Middle frontal gyrus (tissue), 1 donor: ENCODE results near the gene DNASE2B.

ENCODE experiments used
- DNase-seq: peaks from one replicate; pipeline ENCODE4 v3.0.0-alpha.2; 2015; ENCODE audit warnings: low spot score; ENCODE audit errors: extremely low spot score

Gene DNASE2B

DNA sequence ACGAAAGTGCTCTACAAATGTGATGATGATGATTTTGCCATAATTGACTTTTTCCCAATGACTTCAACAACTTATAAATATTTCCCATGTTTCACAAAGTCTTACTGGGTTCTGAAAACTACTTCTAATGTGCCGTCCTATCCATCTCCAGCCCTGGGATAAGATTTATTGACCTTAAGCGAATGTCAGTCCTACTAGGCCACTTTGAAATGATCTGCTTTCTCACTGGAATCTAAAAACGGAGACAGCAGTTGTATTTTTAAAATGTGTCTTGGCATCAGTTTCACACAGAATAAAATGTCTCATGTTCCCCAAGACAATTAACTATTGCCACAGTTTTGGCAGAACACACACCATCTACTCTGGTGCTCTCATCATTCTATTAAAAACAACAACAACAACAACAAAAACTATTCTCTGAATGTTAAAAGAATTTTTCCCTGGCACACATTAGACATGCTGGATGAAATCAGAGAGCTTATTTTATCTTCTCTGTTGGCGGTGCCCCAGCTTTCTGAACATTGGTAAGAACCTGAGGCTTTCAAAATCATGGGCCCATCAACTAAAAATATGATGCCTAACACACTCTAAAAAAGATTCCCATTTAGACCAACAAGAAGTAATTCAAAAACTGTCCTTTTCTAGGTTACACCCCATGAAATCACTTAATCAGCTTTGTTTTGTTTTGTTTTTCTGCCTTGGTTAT lies 23.1 kb upstream of the DNASE2B start:
- peak; percentile 51 for DNase-seq

DNA sequence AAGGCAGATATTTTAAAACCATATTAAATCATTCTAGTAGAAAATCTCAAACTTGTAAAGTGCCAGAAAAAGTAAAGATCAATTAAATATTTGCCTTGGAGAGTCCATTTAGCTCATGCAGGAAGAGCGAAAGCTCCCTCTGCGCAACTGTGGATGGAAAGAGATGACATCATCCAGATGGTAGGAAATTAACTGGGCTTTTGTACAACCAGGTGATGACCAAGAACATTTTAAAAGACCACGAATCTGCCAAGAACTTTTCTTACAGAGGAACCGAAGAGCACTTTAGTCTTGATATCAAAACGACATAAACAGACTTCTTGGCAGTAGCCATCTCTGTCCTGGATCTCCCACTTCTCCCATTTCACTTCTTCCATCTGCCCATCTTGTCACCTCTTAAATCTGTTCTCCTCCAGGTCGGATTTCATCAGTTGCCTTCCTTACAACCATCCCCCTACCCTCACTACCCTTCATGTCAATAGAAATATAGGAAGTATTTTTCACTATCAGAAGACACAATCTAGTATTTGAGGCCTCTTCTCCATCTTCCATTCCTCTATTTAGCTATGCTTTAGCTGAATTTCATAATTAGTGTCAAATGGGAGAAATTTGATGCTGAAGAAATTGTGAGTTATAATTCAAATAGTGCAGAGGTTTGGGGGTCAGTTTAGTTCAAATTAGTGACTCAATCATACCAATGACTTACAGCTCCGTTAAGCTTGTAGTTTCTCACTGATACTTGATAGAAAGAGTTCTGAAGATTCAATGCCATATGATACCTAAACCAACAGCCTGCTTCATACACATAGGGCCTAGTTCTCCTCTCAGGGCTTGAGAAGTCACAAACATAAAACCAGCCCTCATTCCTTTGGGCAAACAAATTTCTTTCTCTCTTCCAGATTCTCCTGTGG lies 22.0 kb upstream of the DNASE2B start:
- no peak for DNase-seq

DNA sequence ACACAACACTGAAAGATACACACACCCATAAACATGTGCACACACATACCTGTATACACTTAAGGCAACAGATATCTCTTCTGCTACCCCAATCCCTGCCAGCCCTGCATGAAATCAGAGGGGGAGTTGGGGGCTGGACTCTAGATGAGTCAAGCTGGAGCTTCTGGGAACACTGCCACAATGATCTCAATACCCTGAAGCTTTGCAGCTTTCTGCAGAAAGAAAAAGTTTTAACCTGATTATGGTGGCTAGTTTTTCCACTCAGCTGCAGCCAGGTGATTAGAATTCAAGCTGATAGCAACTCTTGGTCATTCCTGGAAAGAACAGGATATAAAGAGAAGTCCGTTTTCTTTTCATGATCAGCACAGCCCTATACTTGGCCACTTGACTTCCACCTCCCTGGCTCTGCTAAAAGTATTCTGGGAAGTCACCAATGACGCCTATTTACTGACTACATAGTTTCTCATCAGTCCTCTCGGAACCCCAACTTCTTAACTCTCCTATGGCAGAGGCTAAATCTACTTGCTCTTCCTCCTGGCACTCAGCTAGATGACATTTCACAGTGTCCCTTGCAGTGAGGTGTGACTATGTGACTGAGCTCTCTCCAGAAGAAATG lies 20.7 kb upstream of the DNASE2B start:
- no peak for DNase-seq

- DNase-seq = no peak
These were observed 19.0 kb upstream of the DNASE2B start for GRCh38 chr1:84379138-84379916.

- no peak for DNase-seq
These were observed 18.4 kb upstream of the DNASE2B start for GRCh38 chr1:84379917-84380180.

DNA sequence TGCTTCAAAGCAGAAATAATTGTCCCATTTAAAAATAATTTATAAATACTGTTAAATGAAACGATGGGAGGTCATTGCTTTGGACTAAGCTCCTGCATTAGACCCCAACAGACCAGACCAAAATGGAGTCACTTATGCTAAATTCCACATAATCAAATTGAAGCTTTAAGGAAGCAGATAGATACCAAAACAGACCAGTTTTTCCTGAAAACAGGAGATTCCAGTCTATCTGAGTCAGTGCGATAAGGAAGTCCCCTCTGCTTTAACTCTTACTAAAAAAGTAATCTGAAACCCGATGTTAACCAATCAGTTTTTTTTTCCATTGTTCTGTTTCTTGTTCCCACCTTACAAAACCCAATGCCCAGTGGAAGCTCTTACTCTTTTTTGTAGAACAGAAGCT lies 16.2 kb upstream of the DNASE2B start:
- no peak for DNase-seq

DNA sequence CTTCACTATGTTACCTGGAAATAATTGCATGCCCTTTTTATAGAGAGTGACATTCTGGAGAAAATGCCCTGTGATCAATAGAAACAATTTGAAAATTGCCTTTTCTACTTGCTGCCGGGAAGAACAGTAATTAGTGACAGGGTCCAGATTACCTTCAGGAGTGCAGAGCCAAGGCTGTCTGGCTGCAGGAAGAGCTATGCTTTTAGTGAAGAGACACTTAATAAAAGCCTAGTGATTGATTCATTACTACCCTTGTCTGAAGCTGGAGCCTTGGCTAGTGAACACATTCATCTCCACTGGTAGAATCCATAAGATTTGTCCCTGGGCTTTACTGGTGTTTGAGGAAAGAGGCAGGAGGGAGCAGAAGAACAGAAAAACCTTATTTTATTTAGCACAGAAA lies 12.9 kb upstream of the DNASE2B start:
- DNase-seq = no peak

- DNase-seq = no peak
These were observed 11.4 kb upstream of the DNASE2B start for GRCh38 chr1:84386716-84387479.

DNA sequence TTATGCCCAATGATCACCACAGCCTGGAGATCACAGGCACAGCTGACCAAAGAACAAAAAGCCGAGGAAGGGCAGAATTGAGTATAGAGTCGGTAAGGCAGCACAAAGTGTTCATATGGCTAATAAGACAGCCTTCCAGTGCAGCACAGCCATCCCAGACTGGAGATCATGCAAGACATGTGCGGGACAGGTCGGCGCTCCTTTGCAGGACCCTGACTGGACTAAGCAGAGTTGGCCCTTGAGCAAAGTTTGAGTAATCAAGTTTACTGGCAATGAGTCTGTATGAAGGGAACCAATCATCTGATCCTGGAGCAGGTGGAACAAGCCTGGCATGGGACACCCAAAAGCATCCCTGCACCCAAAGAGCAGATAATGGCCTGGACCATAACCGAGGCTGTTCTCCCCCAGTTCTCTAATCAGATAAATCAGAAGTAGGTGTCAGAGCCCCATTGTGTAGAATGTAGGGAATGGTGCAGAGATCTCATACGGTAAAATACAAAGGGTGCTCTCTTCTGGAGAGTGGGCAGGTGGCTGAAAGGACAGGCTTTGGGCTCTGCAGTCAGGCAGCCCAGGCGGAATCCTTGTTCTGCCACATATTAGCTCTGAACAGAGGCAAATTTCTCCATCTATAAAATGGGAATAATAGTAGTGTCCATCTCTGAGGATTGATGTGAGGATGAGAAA lies 10.7 kb upstream of the DNASE2B start:
- no peak for DNase-seq

DNA sequence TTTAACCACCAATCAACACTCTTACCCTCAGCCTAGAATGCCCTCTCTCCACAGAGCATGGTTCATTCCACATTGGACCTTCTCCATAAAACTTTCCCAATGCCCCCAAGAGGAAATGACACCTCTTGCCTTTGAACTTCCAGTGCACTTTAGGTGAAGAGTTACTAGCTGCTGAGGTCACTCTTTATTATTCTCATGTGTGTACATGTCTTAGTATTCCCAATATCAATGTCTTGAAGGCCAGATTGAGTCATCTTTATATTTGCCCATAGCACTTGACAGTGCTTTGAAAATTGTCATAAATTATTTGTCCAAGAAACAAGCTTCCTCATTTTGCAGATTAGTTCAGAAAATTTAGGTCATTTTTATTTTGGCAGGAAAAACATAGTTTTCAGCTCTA lies 8.1 kb upstream of the DNASE2B start:
- DNase-seq = no peak

- DNase-seq = no peak
These were observed 2.9 kb downstream of the DNASE2B start for GRCh38 chr1:84401156-84401555.

- no peak for DNase-seq
These were observed 3.8 kb downstream of the DNASE2B start for GRCh38 chr1:84402060-84402459.

DNA sequence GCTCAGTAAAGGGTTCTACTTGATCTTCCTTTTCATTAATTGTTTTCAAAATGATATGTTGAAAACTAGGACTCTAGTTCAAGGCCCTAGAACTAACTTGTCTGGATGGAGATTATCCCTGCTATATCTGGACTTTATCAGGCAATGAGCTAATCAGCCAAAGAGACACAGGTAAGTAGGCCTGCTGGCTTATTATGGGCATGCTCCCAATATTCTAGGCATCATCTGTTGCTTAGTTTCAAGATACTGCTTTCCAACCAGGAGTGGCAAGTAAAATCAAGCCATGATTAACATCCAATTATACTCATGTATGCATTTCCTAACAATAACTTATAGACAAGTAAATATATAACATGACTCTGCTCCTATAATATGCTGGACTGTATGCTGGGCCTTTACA lies 4.2 kb downstream of the DNASE2B start:
- no peak for DNase-seq

DNA sequence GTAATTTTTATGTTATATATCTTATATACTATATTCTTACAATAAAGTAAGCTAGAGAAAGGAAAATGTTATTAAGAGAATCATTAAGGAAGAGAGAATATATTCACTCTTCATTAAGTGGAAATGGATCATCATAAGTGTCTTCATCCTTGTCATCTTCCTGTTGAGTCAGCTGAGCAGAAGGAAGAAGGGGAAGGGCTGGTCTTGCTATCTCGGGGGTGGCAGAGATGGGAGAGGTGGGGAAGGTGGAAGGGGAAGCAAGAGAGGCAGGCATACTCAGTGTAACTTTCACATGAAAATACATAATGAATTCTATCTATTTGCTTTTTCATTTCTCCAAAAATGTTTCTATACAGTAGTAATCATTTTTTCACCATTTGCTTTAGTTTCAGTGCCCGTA lies 5.1 kb downstream of the DNASE2B start:
- no peak for DNase-seq

DNA sequence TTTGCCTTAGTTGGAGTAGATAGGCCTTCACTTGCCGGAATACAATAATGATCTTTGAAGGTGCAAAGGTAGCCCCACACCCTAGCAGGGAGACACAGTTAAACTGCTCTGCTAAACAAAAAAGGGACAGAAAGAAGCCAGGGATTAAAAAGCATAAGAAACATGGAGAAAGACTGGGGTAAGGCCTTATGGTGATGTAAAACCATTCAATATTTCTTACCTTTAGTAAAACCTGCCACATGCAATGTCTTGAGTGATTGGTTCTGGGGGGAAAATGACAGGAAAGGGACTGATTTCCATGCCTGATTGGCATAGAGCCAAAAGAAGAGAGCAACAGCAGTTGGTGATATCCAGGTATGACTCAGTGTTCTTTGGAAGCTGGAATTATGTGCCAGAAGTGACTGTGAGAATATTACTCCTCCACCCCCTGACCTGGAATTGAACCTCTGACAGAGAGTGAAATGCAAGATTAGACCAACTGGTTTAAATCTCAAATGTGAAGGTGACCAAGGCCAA lies 8.1 kb downstream of the DNASE2B start:
- no peak for DNase-seq

DNA sequence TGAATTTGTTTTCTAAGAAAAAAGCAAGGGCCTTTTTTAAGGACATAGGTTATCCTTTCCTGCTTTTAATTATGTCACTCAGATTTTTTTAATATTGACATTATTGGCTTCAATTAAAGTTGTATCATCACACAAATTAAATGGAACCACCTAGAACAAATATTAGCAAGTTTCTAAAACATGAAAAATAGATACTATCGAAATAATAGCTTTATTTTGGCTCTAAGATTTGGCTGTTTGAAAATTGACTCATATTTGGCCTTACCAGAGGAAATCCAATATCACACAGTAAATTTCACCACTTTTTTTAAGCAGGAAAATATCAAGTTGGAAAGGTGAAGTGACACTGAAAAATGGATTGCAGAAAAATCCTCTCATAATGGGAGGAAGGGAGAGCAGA lies 9.2 kb downstream of the DNASE2B start:
- DNase-seq = no peak

DNA sequence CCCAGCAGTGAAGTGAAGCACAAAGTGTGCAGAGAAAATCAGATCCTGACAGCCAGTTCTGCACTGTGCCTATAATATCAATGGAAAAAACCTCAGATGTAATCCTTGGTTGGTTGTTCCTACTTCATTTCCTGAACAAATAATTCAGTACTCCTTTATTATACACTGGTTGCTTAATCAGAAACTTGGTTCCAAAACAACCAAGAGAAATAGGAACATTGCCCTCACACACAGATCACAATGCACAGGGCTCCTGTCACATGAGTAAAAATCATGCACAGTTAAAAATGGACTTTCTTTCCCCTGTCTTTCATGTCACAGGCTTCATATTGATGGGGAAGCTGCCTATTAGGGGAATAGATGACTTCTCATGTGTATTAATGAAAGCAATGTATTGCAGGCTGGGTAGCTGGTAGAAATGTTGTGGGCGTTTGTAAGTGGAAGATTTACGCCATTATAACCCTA lies 9.7 kb downstream of the DNASE2B start:
- no peak for DNase-seq

DNA sequence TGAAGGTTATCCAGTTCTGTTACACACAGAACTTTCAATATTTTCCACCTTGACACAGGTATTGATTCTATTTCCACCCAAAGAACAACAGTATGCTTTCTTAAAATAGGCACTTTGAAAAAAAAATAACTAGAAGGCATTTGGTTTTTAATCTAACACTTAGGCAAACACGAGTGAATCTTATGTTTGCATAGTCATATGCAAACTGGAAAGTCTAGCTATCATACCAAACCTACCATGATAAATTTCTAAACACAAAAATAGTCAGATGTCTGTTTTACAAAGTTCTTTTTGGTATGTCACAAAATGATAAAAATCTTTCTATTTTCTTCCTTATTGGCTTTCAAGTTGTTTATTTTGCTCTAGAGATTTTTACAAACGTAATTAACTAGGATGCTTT lies 11.6 kb downstream of the DNASE2B start:
- DNase-seq = no peak

DNA sequence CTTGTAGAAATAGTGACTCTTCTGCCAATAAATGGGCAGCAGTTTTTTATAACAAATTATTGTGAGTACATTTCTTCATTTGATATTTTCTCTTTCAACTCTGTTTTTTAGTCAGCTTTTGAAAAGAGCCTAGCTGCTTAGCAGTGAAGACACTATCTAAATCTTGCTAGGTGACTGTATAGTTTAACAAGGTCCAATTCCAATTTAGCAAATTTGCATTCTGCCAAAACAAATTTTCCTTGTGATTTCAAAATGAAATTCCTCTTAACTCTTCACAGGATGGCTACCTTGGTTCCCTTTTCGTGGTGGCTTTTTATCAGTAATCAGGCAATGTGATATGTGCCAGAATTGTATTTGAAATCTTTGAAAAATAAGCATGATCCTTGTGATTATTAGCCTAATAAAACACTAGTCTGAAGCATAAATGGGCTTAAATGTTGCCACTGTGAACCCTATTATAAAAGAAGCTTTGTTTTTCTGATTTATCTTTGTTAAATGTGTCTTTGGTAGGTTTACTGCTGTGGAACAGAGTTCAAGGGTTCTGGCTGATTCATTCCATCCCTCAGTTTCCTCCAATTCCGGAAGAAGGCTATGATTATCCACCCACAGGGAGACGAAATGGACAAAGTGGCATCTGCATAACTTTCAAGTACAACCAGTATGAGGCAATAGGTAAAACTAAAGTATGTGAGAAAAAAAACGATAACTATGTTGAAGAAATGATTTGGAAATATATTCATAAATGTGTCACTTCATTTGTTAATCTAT lies 12.2 kb downstream of the DNASE2B start:
- no peak for DNase-seq
